ENCODE data around the gene ACTBL2.

GRCh38 chr5:57436586-57436985, 46.0 kb downstream of the ACTBL2 start:
- TF ChIP-seq POLR2A (IDR thresholded peaks at IDR 0.05) (no peak), CTCF (IDR thresholded peaks at IDR 0.05) (no peak)
